ENCODE data around the gene TOR3A.

DNA sequence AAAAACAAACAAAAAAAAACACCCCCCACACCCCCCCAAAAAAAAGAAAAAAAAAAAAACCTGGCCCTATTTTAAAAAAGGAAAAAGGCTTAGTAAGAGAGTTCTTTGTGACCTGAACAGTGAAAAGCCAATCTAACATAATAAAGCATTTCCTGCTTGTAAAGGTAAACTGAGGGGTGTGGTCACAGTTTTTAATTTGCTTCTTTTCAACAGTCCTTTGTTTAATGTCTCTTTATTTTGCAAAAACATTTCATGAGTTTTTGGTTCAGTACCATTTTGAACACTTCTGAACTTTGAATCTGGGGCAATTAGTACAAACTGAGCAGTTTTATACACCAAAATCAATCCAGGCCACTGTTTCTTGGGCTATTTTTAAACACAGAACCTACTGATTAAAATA is 37.6 kb downstream of the TOR3A start:
- TF ChIP-seq EZH2phosphoT487 (IDR thresholded peaks at IDR 0.05; ENCODE audit: borderline replicate concordance, low read length): no peak
- TF ChIP-seq, protein P1, sequence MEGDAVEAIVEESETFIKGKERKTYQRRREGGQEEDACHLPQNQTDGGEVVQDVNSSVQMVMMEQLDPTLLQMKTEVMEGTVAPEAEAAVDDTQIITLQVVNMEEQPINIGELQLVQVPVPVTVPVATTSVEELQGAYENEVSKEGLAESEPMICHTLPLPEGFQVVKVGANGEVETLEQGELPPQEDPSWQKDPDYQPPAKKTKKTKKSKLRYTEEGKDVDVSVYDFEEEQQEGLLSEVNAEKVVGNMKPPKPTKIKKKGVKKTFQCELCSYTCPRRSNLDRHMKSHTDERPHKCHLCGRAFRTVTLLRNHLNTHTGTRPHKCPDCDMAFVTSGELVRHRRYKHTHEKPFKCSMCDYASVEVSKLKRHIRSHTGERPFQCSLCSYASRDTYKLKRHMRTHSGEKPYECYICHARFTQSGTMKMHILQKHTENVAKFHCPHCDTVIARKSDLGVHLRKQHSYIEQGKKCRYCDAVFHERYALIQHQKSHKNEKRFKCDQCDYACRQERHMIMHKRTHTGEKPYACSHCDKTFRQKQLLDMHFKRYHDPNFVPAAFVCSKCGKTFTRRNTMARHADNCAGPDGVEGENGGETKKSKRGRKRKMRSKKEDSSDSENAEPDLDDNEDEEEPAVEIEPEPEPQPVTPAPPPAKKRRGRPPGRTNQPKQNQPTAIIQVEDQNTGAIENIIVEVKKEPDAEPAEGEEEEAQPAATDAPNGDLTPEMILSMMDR (IDR thresholded peaks at IDR 0.05; ENCODE audit: low read depth, low read length, poor library complexity, severe bottlenecking): no peak

Data from DOHH2 (cell line).